ENCODE data around the gene CELF4. TPM values are rescaled to one million over a fixed set of nuclear protein-coding genes. Genes with fewer than 3 reads are reported as not detected.

The CELF4 gene
- total RNA-seq, 2 donors from 2014 or later: 1.4 TPM; not detected in 1

DNA sequence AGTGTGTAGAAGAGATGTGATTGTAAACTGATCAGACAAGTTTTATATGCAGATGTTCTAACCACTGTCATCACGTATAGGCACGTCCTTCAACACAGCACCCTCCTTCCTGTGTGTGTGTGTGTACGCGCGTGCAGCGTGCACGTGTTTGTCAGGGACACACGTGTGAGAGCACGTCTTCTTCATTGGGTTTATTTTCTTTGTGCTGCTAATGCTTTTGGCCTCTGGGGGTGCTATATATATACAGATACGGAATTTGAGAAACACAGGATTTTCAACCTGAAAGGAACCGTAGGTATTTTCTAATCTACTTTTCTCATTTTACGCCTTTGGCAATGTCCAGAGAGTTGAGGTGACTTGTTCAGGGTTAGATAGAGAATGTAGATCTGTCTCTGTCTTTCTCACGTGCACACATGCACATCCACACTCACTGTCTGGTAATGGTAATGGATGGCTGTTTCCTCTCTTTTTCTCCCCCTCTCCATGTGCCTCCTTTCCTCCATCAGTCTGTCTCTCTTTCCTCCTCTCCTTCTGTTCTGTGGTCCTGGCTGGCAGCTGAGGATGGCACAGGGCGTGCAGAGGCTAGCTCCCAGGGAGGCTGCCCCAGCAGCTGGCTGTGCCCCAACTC is 13.4 kb upstream of the CELF4 start:
- intact Hi-C loops (cut with DNase I): no loop called here
- Histone ChIP-seq H3K4me3 (no peak overlapping the region), H3K9ac (ENCODE audit: low read depth in 2 of 2, low read length in 2 of 2) (no peak overlapping the region), H3K36me3 (no peaks in the 10 kb centered on the region), H3K4me1 (no peaks in the 10 kb centered on the region), H3K27me3 (no peaks in the 10 kb centered on the region), H3K27ac (no peak overlapping the region), H3K9me3 (no peaks in the 10 kb centered on the region)
- no peak for DNase-seq
- TF ChIP-seq CTCF (IDR thresholded peaks at IDR 0.05): no peak

DNA sequence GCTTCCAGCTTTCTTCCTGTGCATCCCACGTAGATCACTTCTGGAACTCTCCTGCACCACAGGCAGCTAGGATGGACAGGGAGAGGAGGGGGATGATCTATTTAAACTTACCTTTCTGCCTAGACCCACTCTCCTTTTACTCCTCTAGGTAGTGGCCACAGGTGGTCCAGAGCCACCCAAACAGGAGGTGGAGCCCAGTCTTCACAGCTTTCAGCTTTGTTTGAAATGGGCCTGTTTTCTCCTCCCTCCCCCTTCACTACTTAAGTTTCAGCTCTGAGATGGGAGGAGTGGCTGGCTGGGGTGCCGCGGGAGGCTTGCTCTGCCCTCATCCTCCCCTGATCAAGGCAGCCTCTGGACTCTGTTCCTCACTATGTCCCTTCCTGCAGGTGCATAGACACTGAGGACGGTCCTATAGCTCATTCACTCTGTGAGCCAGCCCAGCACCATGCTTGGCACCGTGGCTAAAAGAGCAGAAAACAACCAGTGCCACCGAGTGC is 12.6 kb upstream of the CELF4 start:
- Histone ChIP-seq H3K36me3 (no peaks in the 10 kb centered on the region), H3K9ac (ENCODE audit: low read depth in 2 of 2, low read length in 2 of 2) (no peak overlapping the region), H3K27ac (no peak overlapping the region), H3K4me3 (no peak overlapping the region), H3K4me1 (no peaks in the 10 kb centered on the region), H3K27me3 (no peaks in the 10 kb centered on the region), H3K9me3 (no peaks in the 10 kb centered on the region)
- no peak for TF ChIP-seq CTCF (IDR thresholded peaks at IDR 0.05)
- no peak for DNase-seq
- intact Hi-C loops (cut with DNase I): no loop called here

DNA sequence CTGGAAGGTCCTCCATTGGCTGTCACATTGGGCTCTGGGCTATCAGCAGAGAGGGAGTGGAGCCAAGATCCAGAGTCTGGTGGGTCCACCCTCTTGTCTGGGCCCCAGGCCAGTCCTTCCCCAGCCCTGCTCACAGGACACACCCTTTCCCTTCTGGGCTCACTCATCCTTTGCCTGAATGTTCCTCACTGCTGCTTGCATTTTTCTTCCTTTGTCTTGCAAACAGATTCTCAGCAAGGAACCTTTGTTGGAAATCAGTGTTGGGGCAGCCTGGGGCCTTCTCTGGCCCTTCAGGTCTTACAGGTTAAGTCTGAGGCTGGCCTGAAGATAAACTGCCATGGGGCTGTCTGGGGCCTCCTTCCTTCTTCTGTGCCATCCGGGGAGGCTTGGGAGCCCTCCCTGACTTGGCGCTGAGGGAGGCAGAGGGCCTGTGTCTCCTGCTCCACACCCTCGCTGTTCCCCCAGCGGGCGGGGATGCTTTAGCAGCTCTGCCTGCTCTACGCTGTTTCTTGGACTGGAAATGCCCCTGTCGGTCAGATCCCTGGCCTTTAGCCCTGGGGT is 11.5 kb upstream of the CELF4 start:
- no peak for DNase-seq
- no peaks in the 10 kb centered on the region for H3K27me3 ChIP-seq
- intact Hi-C loops (cut with DNase I): no loop called here

GRCh38 chr18:37575646-37576045 is 10.0 kb upstream of the CELF4 start:
- no peak for DNase-seq
- Histone ChIP-seq H3K27me3 (no peaks in the 10 kb centered on the region), H3K27ac (no peak overlapping the region), H3K9me3 (no peaks in the 10 kb centered on the region), H3K9ac (ENCODE audit: low read depth in 2 of 2, low read length in 2 of 2) (no peak overlapping the region), H3K36me3 (no peaks in the 10 kb centered on the region), H3K4me1 (no peaks in the 10 kb centered on the region), H3K4me3 (no peak overlapping the region)
- TF ChIP-seq CTCF (IDR thresholded peaks at IDR 0.05): no peak
- intact Hi-C loops (cut with DNase I): no loop called here

More for the DNA sequence above, 11.5 kb upstream of the CELF4 start:
- H3K36me3 ChIP-seq: no peaks in the 10 kb centered on the region
- no peak overlapping the region for H3K9ac ChIP-seq (ENCODE audit: low read depth in 2 of 2, low read length in 2 of 2)
- H3K4me3 ChIP-seq: no peak overlapping the region
- no peak for TF ChIP-seq CTCF (IDR thresholded peaks at IDR 0.05)
- H3K27ac ChIP-seq: no peak overlapping the region
- H3K9me3 ChIP-seq: no peaks in the 10 kb centered on the region
- H3K4me1 ChIP-seq: no peaks in the 10 kb centered on the region

DNA sequence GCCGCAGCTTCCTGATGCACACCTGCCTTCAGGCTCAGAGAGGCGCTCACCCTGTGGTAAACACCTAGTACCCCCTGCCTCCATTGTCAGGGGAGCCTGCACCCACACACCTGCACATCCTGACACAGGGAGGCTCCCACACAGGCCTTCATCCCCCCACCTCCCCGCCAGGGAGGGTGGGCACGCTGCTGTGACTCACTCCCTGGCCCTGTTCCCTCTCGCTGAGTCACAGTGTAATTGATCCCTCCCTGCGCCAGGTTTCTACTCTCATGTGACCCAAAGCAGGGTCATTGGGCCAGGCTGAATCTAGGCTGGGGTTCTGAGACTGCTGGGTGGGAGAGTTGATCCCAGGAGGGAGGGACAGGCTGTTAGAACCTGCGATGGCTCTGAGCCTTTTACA is 8.5 kb upstream of the CELF4 start:
- no peak for TF ChIP-seq CTCF (IDR thresholded peaks at IDR 0.05)
- no peak overlapping the region for H3K27ac ChIP-seq
- H3K9ac ChIP-seq (ENCODE audit: low read depth in 2 of 2, low read length in 2 of 2): no peak overlapping the region
- H3K4me3 ChIP-seq: no peak overlapping the region
- no peaks in the 10 kb centered on the region for H3K9me3 ChIP-seq
- intact Hi-C loops (cut with DNase I): no loop called here
- H3K4me1 ChIP-seq: no peaks in the 10 kb centered on the region
- no peaks in the 10 kb centered on the region for H3K36me3 ChIP-seq
- H3K27me3 ChIP-seq: no peaks in the 10 kb centered on the region
- DNase-seq: no peak

Measured in colonic mucosa (tissue), 4 donors.